MM.1S (cell line): Measurements from ENCODE around the gene MYL12A.

ENCODE experiments used
- DNase-seq: peaks from one replicate; pipeline ENCODE4 v3.0.0-alpha.2; 2015
- H2AFZ ChIP-seq: fragments of 300-600 bp; sonication (generic); 2 replicates; pipeline ENCODE4 v1.6.0; 2016; ENCODE audit warnings: antibody characterized with exemption, low read length
- H3F3A ChIP-seq: fragments of 300-600 bp; sonication (generic); 2 replicates; pipeline ENCODE4 v1.6.1; 2016; ENCODE audit warnings: mild to moderate bottlenecking, antibody characterized with exemption, low read length, moderate library complexity, mixed read lengths; ENCODE audit not compliant: insufficient read depth
- H3K27ac ChIP-seq: fragments of 300-600 bp; sonication (generic); 2 replicates; pipeline ENCODE4 v1.5.1; 2016; ENCODE audit warnings: mild to moderate bottlenecking, low read length
- H3K27me3 ChIP-seq: fragments of 300-600 bp; sonication (generic); replicated peaks from 2 replicates; pipeline ENCODE4 v1.6.0; 2016; ENCODE audit warnings: low read length; ENCODE audit not compliant: insufficient read depth
- H3K36me3 ChIP-seq: fragments of 300-600 bp; sonication (generic); replicated peaks from 2 replicates; pipeline ENCODE4 v1.6.1; 2016; ENCODE audit warnings: mild to moderate bottlenecking, low read length, mixed read lengths; ENCODE audit not compliant: insufficient read depth
- H3K4me1 ChIP-seq: fragments of 300-600 bp; sonication (generic); 2 replicates; pipeline ENCODE4 v1.6.1; 2016; ENCODE audit warnings: low read length, mixed read lengths
- H3K4me2 ChIP-seq: fragments of 300-600 bp; sonication (generic); 2 replicates; pipeline ENCODE4 v1.6.0; 2016; ENCODE audit warnings: low read depth, low read length
- H3K4me3 ChIP-seq: fragments of 300-600 bp; sonication (generic); 2 replicates; pipeline ENCODE4 v1.5.1; 2016; ENCODE audit warnings: low read length, mixed read lengths
- H3K79me2 ChIP-seq: fragments of 300-600 bp; sonication (generic); 2 replicates; pipeline ENCODE4 v1.6.1; 2016; ENCODE audit warnings: mixed run types, low read length, mixed read lengths
- H3K9ac ChIP-seq: fragments of 300-600 bp; sonication (generic); 2 replicates; pipeline ENCODE4 v1.6.1; 2016; ENCODE audit warnings: low read length, mixed read lengths
- H3K9me2 ChIP-seq: fragments of 300-600 bp; sonication (generic); replicated peaks from 2 replicates; pipeline ENCODE4 v1.6.1; 2016; ENCODE audit warnings: mild to moderate bottlenecking, low read length, mixed read lengths; ENCODE audit not compliant: insufficient read depth
- H3K9me3 ChIP-seq: fragments of 300-600 bp; sonication (generic); replicated peaks from 2 replicates; pipeline ENCODE4 v1.6.1; 2016; ENCODE audit warnings: mild to moderate bottlenecking, low read length, mixed read lengths; ENCODE audit not compliant: insufficient read depth
- H4K20me1 ChIP-seq: fragments of 300-600 bp; sonication (generic); 2 replicates; pipeline ENCODE4 v1.6.1; 2016; ENCODE audit warnings: mild to moderate bottlenecking, low read length, moderate library complexity, mixed read lengths; ENCODE audit not compliant: insufficient read depth
- CTCF ChIP-seq: fragments of 300-600 bp; sonication (generic); IDR thresholded peaks from 2 replicates; pipeline ENCODE4 v1.5.1; 2016; ENCODE audit warnings: antibody characterized with exemption, low read length, mixed read lengths
- EZH2 ChIP-seq: fragments of 300-600 bp; sonication (generic); optimal IDR thresholded peaks from 2 replicates; pipeline ENCODE3; 2017; ENCODE audit warnings: low read depth, mild to moderate bottlenecking, antibody characterized with exemption, low read length, mixed read lengths
- EZH2phosphoT487 ChIP-seq: fragments of 300-600 bp; sonication (generic); IDR thresholded peaks from 2 replicates; pipeline ENCODE4 v1.6.1; 2018; ENCODE audit warnings: antibody characterized with exemption, low read length

MYL12A gene

DNA sequence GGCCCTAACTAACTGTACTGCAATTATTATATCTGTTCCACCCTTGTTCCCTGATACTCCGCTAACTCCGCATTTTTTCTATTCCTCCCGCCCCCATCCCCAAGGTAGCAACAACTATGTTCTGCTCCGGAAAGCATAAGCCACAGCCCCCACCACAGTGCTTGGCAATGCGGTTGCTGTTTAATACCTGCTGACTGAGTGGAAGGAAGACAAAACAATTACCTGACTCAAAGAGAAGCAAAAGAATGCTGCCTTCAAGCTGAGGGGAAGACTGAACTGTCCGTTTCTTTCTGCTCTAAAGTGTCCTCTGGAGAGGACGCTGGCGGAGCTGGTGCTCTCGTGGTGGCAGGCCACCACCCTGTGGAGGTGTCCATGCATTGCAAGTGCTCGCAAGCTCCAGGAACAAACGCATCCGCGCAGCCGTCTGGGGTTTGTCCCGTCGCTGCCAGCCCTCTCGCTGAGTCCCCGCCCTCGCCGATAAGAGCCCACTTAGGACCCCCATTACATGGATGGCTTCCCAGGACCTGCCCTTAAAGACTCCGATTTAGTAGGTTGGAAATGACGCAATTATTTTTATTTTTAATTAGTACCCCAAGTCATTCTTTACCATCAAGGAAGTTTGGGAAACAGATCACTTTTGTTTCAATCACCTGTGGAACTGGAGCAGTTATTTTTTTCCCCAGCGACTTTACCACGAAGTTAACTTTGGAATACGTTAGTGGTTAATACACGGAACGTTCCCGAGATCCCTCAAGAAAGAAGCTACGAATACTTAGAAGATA lies 1.6 kb upstream of the MYL12A start:
- Histone ChIP-seq H3F3A (peaks cover 20% of the 10 kb centered on the region), H4K20me1 (0 out of 2 replicates have a peak, but pooled peaks cover 6% of the 10 kb centered on the region), H3K4me1 (peaks cover 20% of the 10 kb centered on the region), H2AFZ (peak overlapping the region; percentile 81), H3K9ac (peak overlapping the region; percentile 88; the same call in 1 of the 2 replicates), H3K9me2 (no peaks in the 10 kb centered on the region), H3K27me3 (no peaks in the 10 kb centered on the region), H3K36me3 (no peaks in the 10 kb centered on the region), H3K4me3 (peak overlapping the region; percentile 93), H3K27ac (peak overlapping the region; percentile 91; the same call in 1 of the 2 replicates), H3K4me2 (peak overlapping the region; percentile 92), H3K79me2 (peaks cover 34% of the 10 kb centered on the region), H3K9me3 (no peaks in the 10 kb centered on the region)
- TF ChIP-seq CTCF (peak; percentile 92), EZH2 (no peak)
- peak; percentile 89 for DNase-seq

DNA sequence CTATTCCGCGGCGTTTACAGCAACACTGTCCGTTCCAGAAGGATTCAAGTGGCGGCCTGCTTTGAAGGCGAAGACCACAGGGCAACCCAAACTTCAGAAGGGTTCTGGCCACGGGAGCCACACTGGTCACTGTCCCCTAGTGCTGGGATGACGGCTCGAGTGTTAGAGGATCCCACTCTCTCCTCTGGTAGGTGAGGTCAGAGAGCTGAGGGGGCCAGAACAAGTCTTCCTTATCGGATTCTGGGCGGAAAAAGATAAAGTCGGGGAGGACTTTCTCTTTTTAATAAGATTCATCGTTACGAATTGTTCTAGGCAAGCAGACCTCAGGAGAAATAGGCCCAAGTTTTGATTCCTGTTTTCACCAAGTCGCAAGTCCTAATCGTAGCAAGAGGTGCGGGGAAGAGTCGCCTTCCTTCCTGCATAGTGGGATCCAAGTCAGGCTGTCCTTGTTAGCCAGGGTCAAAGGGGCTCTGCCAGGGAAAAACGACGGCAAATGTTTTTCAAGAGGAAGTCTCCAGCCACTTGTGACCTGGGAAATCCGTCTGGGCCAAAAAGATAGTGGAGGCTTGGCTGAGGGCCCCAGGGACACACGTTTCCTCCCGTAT lies 864 bp upstream of the MYL12A start:
- no peaks in the 10 kb centered on the region for H3K9me2 ChIP-seq
- peaks cover 20% of the 10 kb centered on the region for H3K4me1 ChIP-seq
- peak overlapping the region; percentile 88 for H3K9ac ChIP-seq
- peaks cover 20% of the 10 kb centered on the region for H3F3A ChIP-seq
- peak; percentile 27 for DNase-seq
- peak overlapping the region; percentile 81 for H2AFZ ChIP-seq
- H3K9me3 ChIP-seq = no peaks in the 10 kb centered on the region
- TF ChIP-seq EZH2phosphoT487 (no peak), CTCF (no peak), EZH2 (no peak)
- H3K4me3 ChIP-seq = peak overlapping the region; percentile 93
- H4K20me1 ChIP-seq = peaks cover 11% of the 10 kb centered on the region
- peaks cover 40% of the 10 kb centered on the region for H3K79me2 ChIP-seq
- no peaks in the 10 kb centered on the region for H3K36me3 ChIP-seq
- H3K4me2 ChIP-seq = peak overlapping the region; percentile 92
- H3K27me3 ChIP-seq = no peaks in the 10 kb centered on the region
- peak overlapping the region; percentile 91; the same call in 1 of the 2 replicates for H3K27ac ChIP-seq

DNA sequence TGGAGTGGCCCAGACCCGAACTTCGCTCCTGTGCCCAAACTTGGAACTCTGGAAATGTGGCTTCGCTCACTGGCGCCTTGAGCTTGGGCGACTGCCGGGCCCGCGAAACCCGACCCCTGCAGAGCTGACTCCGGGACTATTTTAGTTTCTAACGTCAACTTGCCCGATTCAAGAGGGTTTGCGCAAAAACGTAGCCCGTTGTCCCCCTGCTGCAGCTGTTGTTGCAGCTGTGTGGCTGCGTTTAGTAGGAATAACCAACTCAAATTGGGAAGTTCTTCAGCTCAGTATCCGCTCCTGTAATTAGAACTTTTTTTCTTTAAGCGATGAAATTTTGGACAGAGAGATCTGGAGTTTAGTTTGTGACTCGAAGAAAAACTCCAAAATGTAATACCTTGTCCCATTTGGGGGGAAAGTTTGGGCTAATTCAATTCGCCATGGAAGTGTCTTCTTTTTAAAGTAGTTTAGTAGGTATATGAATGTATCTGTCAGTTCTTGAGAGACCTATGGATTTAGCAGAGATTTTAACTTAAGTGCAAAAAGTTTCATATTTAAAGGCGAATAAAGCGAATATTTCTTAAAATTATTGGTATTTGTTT lies 559 bp downstream of the MYL12A start:
- Histone ChIP-seq H3K27ac (peak overlapping the region; percentile 91), H3K27me3 (no peaks in the 10 kb centered on the region), H3K9me3 (no peaks in the 10 kb centered on the region), H3K4me1 (peaks cover 20% of the 10 kb centered on the region), H3F3A (peaks cover 20% of the 10 kb centered on the region), H3K4me3 (peak overlapping the region; percentile 93), H4K20me1 (peaks cover 19% of the 10 kb centered on the region), H3K79me2 (peaks cover 55% of the 10 kb centered on the region), H3K4me2 (peak overlapping the region; percentile 92), H3K9me2 (no peaks in the 10 kb centered on the region), H3K9ac (peak overlapping the region; percentile 88), H2AFZ (no peak overlapping the region; the same call in 1 of the 2 replicates), H3K36me3 (0 out of 2 replicates have a peak, but pooled peaks cover 1% of the 10 kb centered on the region)
- TF ChIP-seq EZH2phosphoT487 (no peak), CTCF (no peak), EZH2 (no peak)
- DNase-seq = peak; percentile 51
